BJ (cell line): ENCODE measurements around the gene KLK6. TPM values are rescaled to one million over a fixed set of nuclear protein-coding genes. Genes with fewer than 3 reads are reported as not detected.
A peak's percentile ranks its signal among the peaks of the same experiment; 100 is the strongest.

ENCODE experiments used
- CTCF ChIA-PET: fragments of 350-600 bp; formaldehyde crosslinking; extraction: SDS; loops from one replicate; lab custom pipeline; 2021; ENCODE audit warnings: antibody characterized with exemption, inconsistent platforms; lab: Yijun Ruan, JAX
- POLR2A ChIA-PET: fragments of 300-600 bp; sonication (Branson Sonifier 250); formaldehyde crosslinking; extraction: SDS; loops from one replicate; lab custom pipeline; 2021; ENCODE audit warnings: antibody characterized with exemption; lab: Charles Lee
- DNase-seq: peaks from one replicate; pipeline ENCODE4 v3.0.0-alpha.2; 2011; ENCODE audit warnings: low read depth
- H3K27me3 ChIP-seq: 2 replicates; pipeline ENCODE4 v1.6.0; 2011; ENCODE audit warnings: low read length; ENCODE audit not compliant: control insufficient read depth, insufficient read depth
- H3K36me3 ChIP-seq: 2 replicates; pipeline ENCODE4 v1.5.1; 2011; ENCODE audit warnings: low read length; ENCODE audit not compliant: control insufficient read depth, insufficient read depth
- H3K4me3 ChIP-seq: 2 replicates; pipeline ENCODE4 v1.5.1; 2011; ENCODE audit warnings: low read depth, mild to moderate bottlenecking, control low read depth, low read length
- CTCF ChIP-seq: IDR thresholded peaks from 2 replicates; pipeline ENCODE4 v1.5.1; 2011; ENCODE audit warnings: low read depth, mild to moderate bottlenecking, control low read depth, inconsistent platforms, low read length, moderate library complexity; ENCODE audit not compliant: insufficient read depth
- polyA minus RNA-seq: library from RNA; depleted of rRNA, polyadenylated mRNA; stranded (reverse); fragments of >200 nt; gene quantifications from 2 replicates; pipeline ENCODE4 v1.2.3, GENCODE V29; 2011; rRNA and poly(A)+ RNA removed
- polyA plus RNA-seq: library from polyadenylated mRNA; depleted of rRNA; stranded (reverse); fragments of >200 nt; gene quantifications from 2 replicates; pipeline ENCODE4 v1.2.3, GENCODE V29; 2011; rRNA removed

The KLK6 gene
- polyA plus RNA-seq (not detected in 2 replicates), polyA minus RNA-seq (not detected in 2 replicates)

GRCh38 chr19:50969413-50969760 lies at the start of gene KLK6:
TSS of gene KLK6 (minus strand) at chr19:50969591. CDS start at chr19:50968104, 1,487 bp downstream.
- Histone ChIP-seq H3K4me3 (no peak within 1 kb of the TSS), H3K36me3 (no peaks in the 10 kb centered on the region), H3K27me3 (no peaks in the 10 kb centered on the region)
- CTCF ChIA-PET, result no interaction called here
- POLR2A ChIA-PET, result no interaction called here
- no peak for TF ChIP-seq CTCF
- DNase-seq, result no peak

GRCh38 chr19:51018745-51019543 lies 49.6 kb upstream of the KLK6 start:
- peak overlapping the region; percentile 3; the same call in 1 of the 2 replicates for H3K4me3 ChIP-seq
- no peak for TF ChIP-seq CTCF
- CTCF ChIA-PET, result interaction anchor here (1.1 kb wide), 1 partner anchor 77 kb away, joined by 5 read pairs; no protein-coding TSS in a partner anchor
- DNase-seq, result no peak
- POLR2A ChIA-PET, result no interaction called here
- no peaks in the 10 kb centered on the region for H3K36me3 ChIP-seq
- peaks cover 14% of the 10 kb centered on the region for H3K27me3 ChIP-seq

GRCh38 chr19:51016798-51017683 lies 47.6 kb upstream of the KLK6 start:
- peak; percentile 45; the same call in 1 of the 2 replicates for TF ChIP-seq CTCF
- H3K36me3 ChIP-seq, result no peaks in the 10 kb centered on the region
- peaks cover 14% of the 10 kb centered on the region for H3K27me3 ChIP-seq
- CTCF ChIA-PET, result interaction anchor here (0.6 kb wide), 1 partner anchor 118 kb away, joined by 3 read pairs; no protein-coding TSS in a partner anchor
- POLR2A ChIA-PET, result no interaction called here
- DNase-seq, result no peak
- H3K4me3 ChIP-seq, result no peak overlapping the region

GRCh38 chr19:51015691-51016267 lies 46.4 kb upstream of the KLK6 start:
- Histone ChIP-seq H3K4me3 (no peak overlapping the region), H3K27me3 (peaks cover 14% of the 10 kb centered on the region), H3K36me3 (no peaks in the 10 kb centered on the region)
- POLR2A ChIA-PET, result no interaction called here
- no peak for DNase-seq
- TF ChIP-seq CTCF, result no peak
- CTCF ChIA-PET, result no interaction called here
